ENCODE data around the gene MAX.
"Not testable (repeated sequence)": the region's sequence is repeated elsewhere in the genome, so short reads cannot be mapped to it uniquely, and the experiment has no call there.

GRCh38 chr14:65087835-65088234, 14.5 kb downstream of the MAX start:
- TF ChIP-seq, protein P1, sequence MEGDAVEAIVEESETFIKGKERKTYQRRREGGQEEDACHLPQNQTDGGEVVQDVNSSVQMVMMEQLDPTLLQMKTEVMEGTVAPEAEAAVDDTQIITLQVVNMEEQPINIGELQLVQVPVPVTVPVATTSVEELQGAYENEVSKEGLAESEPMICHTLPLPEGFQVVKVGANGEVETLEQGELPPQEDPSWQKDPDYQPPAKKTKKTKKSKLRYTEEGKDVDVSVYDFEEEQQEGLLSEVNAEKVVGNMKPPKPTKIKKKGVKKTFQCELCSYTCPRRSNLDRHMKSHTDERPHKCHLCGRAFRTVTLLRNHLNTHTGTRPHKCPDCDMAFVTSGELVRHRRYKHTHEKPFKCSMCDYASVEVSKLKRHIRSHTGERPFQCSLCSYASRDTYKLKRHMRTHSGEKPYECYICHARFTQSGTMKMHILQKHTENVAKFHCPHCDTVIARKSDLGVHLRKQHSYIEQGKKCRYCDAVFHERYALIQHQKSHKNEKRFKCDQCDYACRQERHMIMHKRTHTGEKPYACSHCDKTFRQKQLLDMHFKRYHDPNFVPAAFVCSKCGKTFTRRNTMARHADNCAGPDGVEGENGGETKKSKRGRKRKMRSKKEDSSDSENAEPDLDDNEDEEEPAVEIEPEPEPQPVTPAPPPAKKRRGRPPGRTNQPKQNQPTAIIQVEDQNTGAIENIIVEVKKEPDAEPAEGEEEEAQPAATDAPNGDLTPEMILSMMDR (IDR thresholded peaks at IDR 0.05): not testable (repeated sequence)
- not testable (repeated sequence) for TF ChIP-seq POLR2A, POLR2AphosphoS5 (IDR thresholded peaks at IDR 0.05)
